ENCODE measurements around the gene ZMYND10.

The ZMYND10 gene

GRCh38 chr3:50382722-50383121 lies 37.2 kb upstream of the ZMYND10 start:
- Histone ChIP-seq H3K4me3 (ENCODE audit: low read length in 2 of 2) (no peak overlapping the region), H3K4me1 (ENCODE audit: control insufficient read depth in 2 of 2, insufficient read depth in 2 of 2, low read length in 2 of 2) (no peaks in the 10 kb centered on the region), H3K9me3 (ENCODE audit: control insufficient read depth in 2 of 2, low read length in 2 of 2) (no peaks in the 10 kb centered on the region), H3K9ac (ENCODE audit: low read depth in 1 of 2, low read length in 2 of 2) (no peak overlapping the region), H3K27me3 (ENCODE audit: control insufficient read depth in 2 of 2, insufficient read depth in 2 of 2, low read length in 2 of 2) (no peaks in the 10 kb centered on the region), H3K27ac (ENCODE audit: low read depth in 2 of 2, low read length in 2 of 2) (no peak overlapping the region), H3K36me3 (ENCODE audit: control insufficient read depth in 2 of 2, insufficient read depth in 2 of 2, low read length in 2 of 2) (no peaks in the 10 kb centered on the region)

GRCh38 chr3:50381383-50381782 lies 35.9 kb upstream of the ZMYND10 start:
- Histone ChIP-seq H3K27me3 (ENCODE audit: control insufficient read depth in 2 of 2, insufficient read depth in 2 of 2, low read length in 2 of 2) (no peaks in the 10 kb centered on the region), H3K27ac (ENCODE audit: low read depth in 2 of 2, low read length in 2 of 2) (no peak overlapping the region), H3K4me1 (ENCODE audit: control insufficient read depth in 2 of 2, insufficient read depth in 2 of 2, low read length in 2 of 2) (no peaks in the 10 kb centered on the region), H3K9ac (ENCODE audit: low read depth in 1 of 2, low read length in 2 of 2) (no peak overlapping the region), H3K4me3 (ENCODE audit: low read length in 2 of 2) (no peak overlapping the region), H3K36me3 (ENCODE audit: control insufficient read depth in 2 of 2, insufficient read depth in 2 of 2, low read length in 2 of 2) (no peaks in the 10 kb centered on the region), H3K9me3 (ENCODE audit: control insufficient read depth in 2 of 2, low read length in 2 of 2) (no peaks in the 10 kb centered on the region)

- H3K9ac ChIP-seq (ENCODE audit: low read depth in 1 of 2, low read length in 2 of 2): no peak overlapping the region
- no peaks in the 10 kb centered on the region for H3K4me1 ChIP-seq (ENCODE audit: control insufficient read depth in 2 of 2, insufficient read depth in 2 of 2, low read length in 2 of 2)
- H3K4me3 ChIP-seq (ENCODE audit: low read length in 2 of 2): no peak overlapping the region
- no peaks in the 10 kb centered on the region for H3K36me3 ChIP-seq (ENCODE audit: control insufficient read depth in 2 of 2, insufficient read depth in 2 of 2, low read length in 2 of 2)
- H3K27me3 ChIP-seq (ENCODE audit: control insufficient read depth in 2 of 2, insufficient read depth in 2 of 2, low read length in 2 of 2): no peaks in the 10 kb centered on the region
- no peak overlapping the region for H3K27ac ChIP-seq (ENCODE audit: low read depth in 2 of 2, low read length in 2 of 2)
- no peaks in the 10 kb centered on the region for H3K9me3 ChIP-seq (ENCODE audit: control insufficient read depth in 2 of 2, low read length in 2 of 2)
Observed at GRCh38 chr3:50380405-50381085, 35.0 kb upstream of the ZMYND10 start.

- H3K9ac ChIP-seq (ENCODE audit: low read depth in 1 of 2, low read length in 2 of 2): no peak overlapping the region
- H3K27me3 ChIP-seq (ENCODE audit: control insufficient read depth in 2 of 2, insufficient read depth in 2 of 2, low read length in 2 of 2): no peaks in the 10 kb centered on the region
- H3K4me1 ChIP-seq (ENCODE audit: control insufficient read depth in 2 of 2, insufficient read depth in 2 of 2, low read length in 2 of 2): no peaks in the 10 kb centered on the region
- H3K4me3 ChIP-seq (ENCODE audit: low read length in 2 of 2): no peak overlapping the region
- no peak overlapping the region for H3K27ac ChIP-seq (ENCODE audit: low read depth in 2 of 2, low read length in 2 of 2)
- H3K36me3 ChIP-seq (ENCODE audit: control insufficient read depth in 2 of 2, insufficient read depth in 2 of 2, low read length in 2 of 2): no peaks in the 10 kb centered on the region
- no peaks in the 10 kb centered on the region for H3K9me3 ChIP-seq (ENCODE audit: control insufficient read depth in 2 of 2, low read length in 2 of 2)
Observed at GRCh38 chr3:50378757-50379156, 33.2 kb upstream of the ZMYND10 start.

GRCh38 chr3:50378024-50378423 lies 32.5 kb upstream of the ZMYND10 start:
- H3K4me3 ChIP-seq (ENCODE audit: low read length in 2 of 2): no peak overlapping the region
- H3K9me3 ChIP-seq (ENCODE audit: control insufficient read depth in 2 of 2, low read length in 2 of 2): no peaks in the 10 kb centered on the region
- H3K9ac ChIP-seq (ENCODE audit: low read depth in 1 of 2, low read length in 2 of 2): no peak overlapping the region
- no peaks in the 10 kb centered on the region for H3K27me3 ChIP-seq (ENCODE audit: control insufficient read depth in 2 of 2, insufficient read depth in 2 of 2, low read length in 2 of 2)
- no peaks in the 10 kb centered on the region for H3K4me1 ChIP-seq (ENCODE audit: control insufficient read depth in 2 of 2, insufficient read depth in 2 of 2, low read length in 2 of 2)
- H3K36me3 ChIP-seq (ENCODE audit: control insufficient read depth in 2 of 2, insufficient read depth in 2 of 2, low read length in 2 of 2): no peaks in the 10 kb centered on the region
- H3K27ac ChIP-seq (ENCODE audit: low read depth in 2 of 2, low read length in 2 of 2): no peak overlapping the region

- Histone ChIP-seq H3K4me3 (ENCODE audit: low read length in 2 of 2) (no peak overlapping the region), H3K27me3 (ENCODE audit: control insufficient read depth in 2 of 2, insufficient read depth in 2 of 2, low read length in 2 of 2) (no peaks in the 10 kb centered on the region), H3K4me1 (ENCODE audit: control insufficient read depth in 2 of 2, insufficient read depth in 2 of 2, low read length in 2 of 2) (peaks cover 4 to 6% of the 10 kb centered on the region in 2 donors), H3K27ac (ENCODE audit: low read depth in 2 of 2, low read length in 2 of 2) (no peak overlapping the region), H3K36me3 (ENCODE audit: control insufficient read depth in 2 of 2, insufficient read depth in 2 of 2, low read length in 2 of 2) (no peaks in the 10 kb centered on the region), H3K9ac (ENCODE audit: low read depth in 1 of 2, low read length in 2 of 2) (no peak overlapping the region), H3K9me3 (ENCODE audit: control insufficient read depth in 2 of 2, low read length in 2 of 2) (no peaks in the 10 kb centered on the region)
Observed at GRCh38 chr3:50375258-50375931, 29.9 kb upstream of the ZMYND10 start.

- H3K4me1 ChIP-seq (ENCODE audit: control insufficient read depth in 2 of 2, insufficient read depth in 2 of 2, low read length in 2 of 2): peaks cover 4 to 6% of the 10 kb centered on the region in 2 donors
- H3K9me3 ChIP-seq (ENCODE audit: control insufficient read depth in 2 of 2, low read length in 2 of 2): no peaks in the 10 kb centered on the region
- H3K27me3 ChIP-seq (ENCODE audit: control insufficient read depth in 2 of 2, insufficient read depth in 2 of 2, low read length in 2 of 2): no peaks in the 10 kb centered on the region
- no peak overlapping the region for H3K27ac ChIP-seq (ENCODE audit: low read depth in 2 of 2, low read length in 2 of 2)
- H3K36me3 ChIP-seq (ENCODE audit: control insufficient read depth in 2 of 2, insufficient read depth in 2 of 2, low read length in 2 of 2): no peaks in the 10 kb centered on the region
- no peak overlapping the region for H3K9ac ChIP-seq (ENCODE audit: low read depth in 1 of 2, low read length in 2 of 2)
- H3K4me3 ChIP-seq (ENCODE audit: low read length in 2 of 2): no peak overlapping the region
Observed at GRCh38 chr3:50374363-50375257, 29.1 kb upstream of the ZMYND10 start.

GRCh38 chr3:50373146-50374051 lies 27.9 kb upstream of the ZMYND10 start:
- H3K27ac ChIP-seq (ENCODE audit: low read depth in 2 of 2, low read length in 2 of 2): no peak overlapping the region
- no peak overlapping the region for H3K9ac ChIP-seq (ENCODE audit: low read depth in 1 of 2, low read length in 2 of 2)
- H3K4me1 ChIP-seq (ENCODE audit: control insufficient read depth in 2 of 2, insufficient read depth in 2 of 2, low read length in 2 of 2): peaks cover 4 to 6% of the 10 kb centered on the region in 2 donors
- H3K27me3 ChIP-seq (ENCODE audit: control insufficient read depth in 2 of 2, insufficient read depth in 2 of 2, low read length in 2 of 2): no peaks in the 10 kb centered on the region
- no peak overlapping the region for H3K4me3 ChIP-seq (ENCODE audit: low read length in 2 of 2)
- no peaks in the 10 kb centered on the region for H3K9me3 ChIP-seq (ENCODE audit: control insufficient read depth in 2 of 2, low read length in 2 of 2)
- no peaks in the 10 kb centered on the region for H3K36me3 ChIP-seq (ENCODE audit: control insufficient read depth in 2 of 2, insufficient read depth in 2 of 2, low read length in 2 of 2)

GRCh38 chr3:50372349-50372748 lies 26.8 kb upstream of the ZMYND10 start:
- H3K9me3 ChIP-seq (ENCODE audit: control insufficient read depth in 2 of 2, low read length in 2 of 2): no peaks in the 10 kb centered on the region
- H3K36me3 ChIP-seq (ENCODE audit: control insufficient read depth in 2 of 2, insufficient read depth in 2 of 2, low read length in 2 of 2): no peaks in the 10 kb centered on the region
- no peak overlapping the region for H3K27ac ChIP-seq (ENCODE audit: low read depth in 2 of 2, low read length in 2 of 2)
- no peak overlapping the region for H3K4me3 ChIP-seq (ENCODE audit: low read length in 2 of 2)
- no peak overlapping the region for H3K9ac ChIP-seq (ENCODE audit: low read depth in 1 of 2, low read length in 2 of 2)
- H3K4me1 ChIP-seq (ENCODE audit: control insufficient read depth in 2 of 2, insufficient read depth in 2 of 2, low read length in 2 of 2): peaks cover 4 to 6% of the 10 kb centered on the region in 2 donors
- H3K27me3 ChIP-seq (ENCODE audit: control insufficient read depth in 2 of 2, insufficient read depth in 2 of 2, low read length in 2 of 2): no peaks in the 10 kb centered on the region

Data from mucosa of rectum (tissue), 2 donors.